Adrenal gland (tissue), 12 donors: Measurements from ENCODE around the gene ABLIM2. TPM values are rescaled to one million over a fixed set of nuclear protein-coding genes. Genes with fewer than 3 reads are reported as not detected.

Experiments
- DNase-seq, 7 donors: peaks; one replicate each; pipeline ENCODE4 v3.0.0-alpha.2; 2019 to 2020
- H3K27ac ChIP-seq, 5 donors: fragments of 200-600 bp; sonication (generic) in 4 of 5; 1 replicate in 3 of 5; 2 replicates in 2 of 5; pipeline versions ENCODE4 v1.5.1 to v1.8.0; 2016 to 2020; ENCODE audit warnings: mild to moderate bottlenecking in 1 of 5
- H3K27me3 ChIP-seq: fragments of 200-600 bp; 2 replicates; pipeline ENCODE4 v1.8.0; 2021
- H3K36me3 ChIP-seq, 2 donors: fragments of 200-600 bp; replicated peaks in 1 of 2; 1 replicate in 1 of 2; 2 replicates in 1 of 2; pipeline versions ENCODE4 v1.5.1 to v1.8.0; 2018 to 2022
- H3K4me1 ChIP-seq, 2 donors: fragments of 200-600 bp; replicated peaks in 1 of 2; 1 replicate in 1 of 2; 2 replicates in 1 of 2; pipeline versions ENCODE4 v1.5.1 to v1.8.0; 2018 to 2021
- H3K4me3 ChIP-seq, 4 donors: fragments of 200-600 bp; sonication (generic) in 3 of 4; one replicate each; pipeline ENCODE4 v1.5.1; 2016 to 2018
- H3K9me3 ChIP-seq, 3 donors: fragments of 200-600 bp; sonication (generic) in 1 of 3; replicated peaks in 1 of 3; 1 replicate in 2 of 3; 2 replicates in 1 of 3; pipeline versions ENCODE4 v1.5.1 to v1.8.0; 2016 to 2021
- CTCF ChIP-seq, 6 experiments: fragments of 450-650 bp in 4 of 6; fragments of 200-600 bp in 2 of 6; sonication (generic) in 1 of 6; IDR thresholded peaks; 1 replicate in 5 of 6; 2 replicates in 1 of 6; pipeline versions ENCODE4 v1.5.1 to v1.8.0; 2016 to 2021; ENCODE audit warnings: antibody characterized with exemption in 6 of 6, mild to moderate bottlenecking in 2 of 6, moderate library complexity in 1 of 6
- POLR2A ChIP-seq, 2 donors: fragments of 450-650 bp; IDR thresholded peaks; one replicate each; pipeline ENCODE4 v1.6.1; 2017; ENCODE audit warnings: antibody characterized with exemption in 2 of 2, mild to moderate bottlenecking in 2 of 2, moderate library complexity in 1 of 2
- WGBS, 4 donors: extraction: QIAGEN DNeasy Blood & Tissue Kit in 2 of 4; methylation state at CpG; one replicate each; pipeline versions ENCODE4 v1.1.5 to v1.1.7; 2013 to 2017; 5-methylcytosine and 5-hydroxymethylcytosine counted together
- intact Hi-C, 2 donors: fragments of 100-400 bp; cut with DNase I; formaldehyde crosslinking; loops; one replicate each; pipeline versions ENCODE4 v1.14.1 to v1.15.0; 2022 to 2023
- polyA plus RNA-seq, 3 donors: library from polyadenylated mRNA; stranded (reverse); fragments of 200-250 nt in 2 of 3; fragments of 350-450 nt in 1 of 3; fragmentation: Illumina TruSeq in 1 of 3; extraction: RNeasy Lipid Tissue Mini Kit (QIAGEN cat#74804) in 1 of 3; gene quantifications; one replicate each; pipeline ENCODE4 v1.2.3, GENCODE V29; 2013 to 2014
- total RNA-seq, 9 donors: library from RNA; depleted of rRNA in 4 of 9; stranded (reverse); fragments of >200 nt in 4 of 9; fragments of 120-200 nt in 1 of 9; fragmentation: NEBNext Ultra II Directional in 1 of 9; extraction: Animal tissue kit (Norgen Biotek cat#: 25700) in 1 of 9; gene quantifications; one replicate each; pipeline versions ENCODE4 v1.1.0 to v1.2.4, GENCODE V29; 2013 to 2023
- donor health status: healthy with polysubstance abuse.
- donor health status: Bipolar disorder and iron deficiency.
- donor health status: DM: yes; HTN: yes; CAD: no.
- donor health status: DM: no; HTN: no; CAD: no.
- donor health status: DM: no; HTN: no; CAD: no.
- donor health status: DM: yes; HTN: yes; CAD: no.

The ABLIM2 gene
- total and polyA plus RNA-seq, 12 donors = 5.8 to 31.2 (median 14.6) TPM

- TF ChIP-seq CTCF (IDR thresholded peaks at IDR 0.05) = no peak
- TF ChIP-seq POLR2A (IDR thresholded peaks at IDR 0.05) = no peak
- Histone ChIP-seq H3K4me1 (peaks cover 0 to 4% of the 10 kb centered on the region in 2 donors), H3K9me3 (no peaks in the 10 kb centered on the region), H3K27me3 (no peaks in the 10 kb centered on the region), H3K27ac (no peak overlapping the region), H3K36me3 (no peaks in the 10 kb centered on the region), H3K4me3 (no peak overlapping the region)
- intact Hi-C loops = loop anchor here in 1 of 2 donors (10.0 kb wide), 1 partner anchor 260 kb away; no protein-coding TSS in a partner anchor
- 91 to 96% (median 93%) methylated on average over 8 to 10 of the region's 10 CpGs for WGBS, 4 donors
- DNase-seq = no peak
These were observed 6.1 kb upstream of the ABLIM2 start for GRCh38 chr4:8164687-8165086.

GRCh38 chr4:8164194-8164565, 5.6 kb upstream of the ABLIM2 start:
- H3K9me3 ChIP-seq = no peaks in the 10 kb centered on the region
- H3K36me3 ChIP-seq = no peaks in the 10 kb centered on the region
- 84 to 89% (median 87%) methylated on average over 6 to 9 of the region's 9 CpGs for WGBS, 4 donors
- no peak for DNase-seq
- no peaks in the 10 kb centered on the region for H3K27me3 ChIP-seq
- no peak for TF ChIP-seq CTCF (IDR thresholded peaks at IDR 0.05)
- H3K4me1 ChIP-seq = peaks cover 4 to 9% of the 10 kb centered on the region in 2 donors
- no peak overlapping the region for H3K27ac ChIP-seq
- intact Hi-C loops = loop anchor here in 1 of 2 donors (10.0 kb wide), 1 partner anchor 261 kb away; no protein-coding TSS in a partner anchor
- H3K4me3 ChIP-seq = no peak overlapping the region

- intact Hi-C loops = loop anchor here in 1 of 2 donors (10.0 kb wide), 1 partner anchor 261 kb away; no protein-coding TSS in a partner anchor
- H3K9me3 ChIP-seq = no peaks in the 10 kb centered on the region
- 87 to 91% (median 89%) methylated on average over 15 to 19 of the region's 19 CpGs for WGBS, 4 donors
- no peaks in the 10 kb centered on the region for H3K36me3 ChIP-seq
- TF ChIP-seq POLR2A (IDR thresholded peaks at IDR 0.05) (no peak), CTCF (IDR thresholded peaks at IDR 0.05) (no peak)
- H3K27ac ChIP-seq = no peak overlapping the region
- H3K27me3 ChIP-seq = no peaks in the 10 kb centered on the region
- peaks cover 5 to 12% of the 10 kb centered on the region in 2 donors for H3K4me1 ChIP-seq
- no peak overlapping the region for H3K4me3 ChIP-seq
- no peak for DNase-seq
These were observed 5.0 kb upstream of the ABLIM2 start for GRCh38 chr4:8163436-8164193.

GRCh38 chr4:8163026-8163425, 4.4 kb upstream of the ABLIM2 start:
- WGBS, 4 donors = 57 to 77% (median 61%) methylated on average over 3 to 7 of the region's 7 CpGs
- no peak for TF ChIP-seq CTCF (IDR thresholded peaks at IDR 0.05)
- no peak for TF ChIP-seq POLR2A (IDR thresholded peaks at IDR 0.05)
- H3K4me1 ChIP-seq = peaks cover 9 to 14% of the 10 kb centered on the region in 2 donors
- no peaks in the 10 kb centered on the region for H3K27me3 ChIP-seq
- no peak overlapping the region for H3K4me3 ChIP-seq
- H3K27ac ChIP-seq = no peak overlapping the region
- intact Hi-C loops = loop anchor here in 1 of 2 donors (10.0 kb wide), 1 partner anchor 262 kb away; no protein-coding TSS in a partner anchor
- no peak for DNase-seq
- no peaks in the 10 kb centered on the region for H3K36me3 ChIP-seq
- no peaks in the 10 kb centered on the region for H3K9me3 ChIP-seq
